Ectodermal cell (in vitro differentiated cells): ENCODE data around the gene ZMPSTE24.
"Not testable (repeated sequence)": the region's sequence is repeated elsewhere in the genome, so short reads cannot be mapped to it uniquely, and the experiment has no call there.

Experiments
- H3K27ac ChIP-seq: 2 replicates; pipeline ENCODE4 v1.7.0; 2013; ENCODE audit warnings: mild to moderate bottlenecking, low read depth, low read length; ENCODE audit not compliant: insufficient read depth, poor library complexity, severe bottlenecking
- H3K27me3 ChIP-seq: 2 replicates; pipeline ENCODE4 v1.7.0; 2013; ENCODE audit warnings: mild to moderate bottlenecking, low read length; ENCODE audit not compliant: insufficient read depth, control insufficient read depth, poor library complexity, severe bottlenecking
- H3K36me3 ChIP-seq: one replicate; pipeline ENCODE4 v1.7.0; 2013; ENCODE audit warnings: low read length; ENCODE audit not compliant: control insufficient read depth, insufficient read depth
- H3K4me1 ChIP-seq: one replicate; pipeline ENCODE4 v1.7.0; 2013; ENCODE audit warnings: low read length; ENCODE audit not compliant: control insufficient read depth, insufficient read depth
- H3K4me3 ChIP-seq: 2 replicates; pipeline ENCODE4 v1.7.0; 2013; ENCODE audit warnings: low read depth, low read length, control low read depth; ENCODE audit not compliant: insufficient read depth
- H3K9me3 ChIP-seq: 2 replicates; pipeline ENCODE4 v1.7.0; 2013; ENCODE audit warnings: mild to moderate bottlenecking, low read length, moderate library complexity; ENCODE audit not compliant: control insufficient read depth
- WGBS, 2 experiments: methylation state at CpG; one replicate each; pipeline ENCODE4 v1.1.7; 2013; ENCODE audit warnings: missing lambda C conversion rate in 2 of 2; 5-methylcytosine and 5-hydroxymethylcytosine counted together

The ZMPSTE24 gene

GRCh38 chr1:40341491-40342380, 83.7 kb downstream of the ZMPSTE24 start:
- Histone ChIP-seq H3K4me1 (no peaks in the 10 kb centered on the region), H3K9me3 (no peaks in the 10 kb centered on the region), H3K4me3 (no peak overlapping the region), H3K27me3 (peaks cover 6% of the 10 kb centered on the region), H3K27ac (no peak overlapping the region), H3K36me3 (no peaks in the 10 kb centered on the region)
- 79 to 83% methylated on average over 5 to 6 of the region's 6 CpGs for WGBS, 2 experiments

GRCh38 chr1:40342381-40342717, 84.3 kb downstream of the ZMPSTE24 start:
- not testable (repeated sequence) for H3K4me3 ChIP-seq, H3K36me3 ChIP-seq, H3K9me3 ChIP-seq, H3K27ac ChIP-seq, H3K27me3 ChIP-seq, H3K4me1 ChIP-seq
- WGBS, 2 experiments = 89 to 93% methylated on average over 3 of the region's 3 CpGs
